ENCODE results near the gene BTBD1.

BTBD1 gene

GRCh38 chr15:82999905-83000671, 67.0 kb downstream of the BTBD1 start:
- DNase-seq (ENCODE audit: insufficient read length) (peak; percentile 27), FAIRE-seq (peak; percentile 60)
- TF ChIP-seq POLR2A (IDR thresholded peaks at IDR 0.05; ENCODE audit: low read depth, low read length) (no peak), POLR2AphosphoS5 (IDR thresholded peaks at IDR 0.05; ENCODE audit: low read depth, low read length) (no peak), TAF1 (IDR thresholded peaks at IDR 0.05; ENCODE audit: borderline replicate concordance, low read depth, low read length) (no peak)

- DNase-seq (ENCODE audit: insufficient read length) (no peak), FAIRE-seq (no peak)
- TF ChIP-seq TAF1 (IDR thresholded peaks at IDR 0.05; ENCODE audit: borderline replicate concordance, low read depth, low read length), result no peak
- TF ChIP-seq POLR2AphosphoS5 (IDR thresholded peaks at IDR 0.05; ENCODE audit: low read depth, low read length), result no peak
- no peak for TF ChIP-seq POLR2A (IDR thresholded peaks at IDR 0.05; ENCODE audit: low read depth, low read length)
Measured at GRCh38 chr15:82999426-82999825, 67.6 kb downstream of the BTBD1 start.

GRCh38 chr15:82995938-82996337, 71.1 kb downstream of the BTBD1 start:
- DNase-seq (ENCODE audit: insufficient read length) (no peak), FAIRE-seq (no peak)

GRCh38 chr15:82995076-82995475, 72.0 kb downstream of the BTBD1 start:
- TF ChIP-seq POLR2AphosphoS5 (IDR thresholded peaks at IDR 0.05; ENCODE audit: low read depth, low read length) (no peak), POLR2A (IDR thresholded peaks at IDR 0.05; ENCODE audit: low read depth, low read length) (no peak), TAF1 (IDR thresholded peaks at IDR 0.05; ENCODE audit: borderline replicate concordance, low read depth, low read length) (no peak)
- no peak for DNase-seq (ENCODE audit: insufficient read length)
- FAIRE-seq, result no peak

More at GRCh38 chr15:82995938-82996337, 71.1 kb downstream of the BTBD1 start:
- TF ChIP-seq POLR2A (IDR thresholded peaks at IDR 0.05; ENCODE audit: low read depth, low read length), result no peak
- TF ChIP-seq TAF1 (IDR thresholded peaks at IDR 0.05; ENCODE audit: borderline replicate concordance, low read depth, low read length), result no peak
- no peak for TF ChIP-seq POLR2AphosphoS5 (IDR thresholded peaks at IDR 0.05; ENCODE audit: low read depth, low read length)

- TF ChIP-seq TAF1 (IDR thresholded peaks at IDR 0.05; ENCODE audit: borderline replicate concordance, low read depth, low read length), result no peak
- no peak for TF ChIP-seq POLR2AphosphoS5 (IDR thresholded peaks at IDR 0.05; ENCODE audit: low read depth, low read length)
- no peak for TF ChIP-seq POLR2A (IDR thresholded peaks at IDR 0.05; ENCODE audit: low read depth, low read length)
- no peak for FAIRE-seq
- no peak for DNase-seq (ENCODE audit: insufficient read length)
Measured at GRCh38 chr15:82993144-82993543, 73.9 kb downstream of the BTBD1 start.

GRCh38 chr15:82992436-82992998, 74.5 kb downstream of the BTBD1 start:
- DNase-seq (ENCODE audit: insufficient read length), result no peak

GRCh38 chr15:82986442-82986780, 80.6 kb downstream of the BTBD1 start:
- TF ChIP-seq TAF1 (IDR thresholded peaks at IDR 0.05; ENCODE audit: borderline replicate concordance, low read depth, low read length), result no peak
- no peak for TF ChIP-seq POLR2A (IDR thresholded peaks at IDR 0.05; ENCODE audit: low read depth, low read length)
- no peak for TF ChIP-seq POLR2AphosphoS5 (IDR thresholded peaks at IDR 0.05; ENCODE audit: low read depth, low read length)
- DNase-seq (ENCODE audit: insufficient read length) (peak; percentile 37), FAIRE-seq (no peak)

More at GRCh38 chr15:82992436-82992998, 74.5 kb downstream of the BTBD1 start:
- TF ChIP-seq POLR2AphosphoS5 (IDR thresholded peaks at IDR 0.05; ENCODE audit: low read depth, low read length) (no peak), TAF1 (IDR thresholded peaks at IDR 0.05; ENCODE audit: borderline replicate concordance, low read depth, low read length) (no peak), POLR2A (IDR thresholded peaks at IDR 0.05; ENCODE audit: low read depth, low read length) (no peak)
- no peak for FAIRE-seq

GRCh38 chr15:82985688-82986441, 81.2 kb downstream of the BTBD1 start, which contains the start of gene RAMAC:
TSS of gene RAMAC (plus strand) at chr15:82986210. CDS start at chr15:82989019, 2,809 bp downstream.
- peak; percentile 72 for DNase-seq (ENCODE audit: insufficient read length)
- peak; percentile 100 for FAIRE-seq
- TF ChIP-seq POLR2A (IDR thresholded peaks at IDR 0.05; ENCODE audit: low read depth, low read length) (peak; percentile 87), TAF1 (IDR thresholded peaks at IDR 0.05; ENCODE audit: borderline replicate concordance, low read depth, low read length) (no peak), POLR2AphosphoS5 (IDR thresholded peaks at IDR 0.05; ENCODE audit: low read depth, low read length) (peak; percentile 81)

- TF ChIP-seq POLR2A (IDR thresholded peaks at IDR 0.05; ENCODE audit: low read depth, low read length), result no peak
- no peak for TF ChIP-seq POLR2AphosphoS5 (IDR thresholded peaks at IDR 0.05; ENCODE audit: low read depth, low read length)
- no peak for FAIRE-seq
Measured at GRCh38 chr15:82980981-82981380, 86.1 kb downstream of the BTBD1 start.

GRCh38 chr15:82979726-82980125, 87.3 kb downstream of the BTBD1 start:
- FAIRE-seq (peak; percentile 24), DNase-seq (ENCODE audit: insufficient read length) (no peak)
- no peak for TF ChIP-seq POLR2AphosphoS5 (IDR thresholded peaks at IDR 0.05; ENCODE audit: low read depth, low read length)
- no peak for TF ChIP-seq TAF1 (IDR thresholded peaks at IDR 0.05; ENCODE audit: borderline replicate concordance, low read depth, low read length)
- no peak for TF ChIP-seq POLR2A (IDR thresholded peaks at IDR 0.05; ENCODE audit: low read depth, low read length)

More at GRCh38 chr15:82980981-82981380, 86.1 kb downstream of the BTBD1 start:
- DNase-seq (ENCODE audit: insufficient read length), result no peak

GRCh38 chr15:82978438-82978837, 88.6 kb downstream of the BTBD1 start:
- TF ChIP-seq POLR2A (IDR thresholded peaks at IDR 0.05; ENCODE audit: low read depth, low read length) (no peak), TAF1 (IDR thresholded peaks at IDR 0.05; ENCODE audit: borderline replicate concordance, low read depth, low read length) (no peak), POLR2AphosphoS5 (IDR thresholded peaks at IDR 0.05; ENCODE audit: low read depth, low read length) (no peak)
- no peak for DNase-seq (ENCODE audit: insufficient read length)
- no peak for FAIRE-seq

Measured in GM12892 (cell line).